ENCODE results near the gene OTOR. TPM values are rescaled to one million over a fixed set of nuclear protein-coding genes. Genes with fewer than 3 reads are reported as not detected.

OTOR gene
- not detected for total RNA-seq

GRCh38 chr20:16748308-16748900, at the start of gene OTOR:
TSS of gene OTOR (plus strand) at chr20:16748358. CDS start at chr20:16748402, 44 bp downstream.
- no peak within 1 kb of the TSS for H3K4me3 ChIP-seq
- intact Hi-C loops (cut with DNase I) = no loop called here
- TF ChIP-seq POLR2AphosphoS5 (IDR thresholded peaks at IDR 0.05; ENCODE audit: insufficient read depth in 1 of 2, low read depth in 1 of 2) (no peak), CTCF (IDR thresholded peaks at IDR 0.05) (no peak), POLR2A (IDR thresholded peaks at IDR 0.05) (no peak)

GRCh38 chr20:16699293-16699692, 48.9 kb upstream of the OTOR start:
- Histone ChIP-seq H3K27ac (no peak overlapping the region), H3K36me3 (no peaks in the 10 kb centered on the region), H3K9me3 (no peaks in the 10 kb centered on the region), H3K4me1 (no peaks in the 10 kb centered on the region), H3K27me3 (no peaks in the 10 kb centered on the region), H3K4me3 (no peak overlapping the region)
- TF ChIP-seq POLR2AphosphoS5 (IDR thresholded peaks at IDR 0.05; ENCODE audit: insufficient read depth in 1 of 2, low read depth in 1 of 2) (no peak), CTCF (IDR thresholded peaks at IDR 0.05) (no peak), POLR2A (IDR thresholded peaks at IDR 0.05) (no peak)
- no peak for DNase-seq (ENCODE audit: extremely low spot score in 2 of 2)
- intact Hi-C loops (cut with DNase I) = no loop called here

More at GRCh38 chr20:16748308-16748900, at the start of gene OTOR:
- DNase-seq (ENCODE audit: extremely low spot score in 2 of 2) = no peak
- no peaks in the 10 kb centered on the region for H3K36me3 ChIP-seq
- H3K4me1 ChIP-seq = no peaks in the 10 kb centered on the region
- H3K27ac ChIP-seq = no peak within 1 kb of the TSS
- H3K27me3 ChIP-seq = no peaks in the 10 kb centered on the region
- H3K9me3 ChIP-seq = no peaks in the 10 kb centered on the region

- Histone ChIP-seq H3K27me3 (no peaks in the 10 kb centered on the region), H3K4me3 (no peak overlapping the region), H3K4me1 (no peaks in the 10 kb centered on the region), H3K9me3 (no peaks in the 10 kb centered on the region), H3K36me3 (no peaks in the 10 kb centered on the region), H3K27ac (no peak overlapping the region)
- intact Hi-C loops (cut with DNase I) = no loop called here
- TF ChIP-seq POLR2AphosphoS5 (IDR thresholded peaks at IDR 0.05; ENCODE audit: insufficient read depth in 1 of 2, low read depth in 1 of 2) (no peak), CTCF (IDR thresholded peaks at IDR 0.05) (no peak), POLR2A (IDR thresholded peaks at IDR 0.05) (no peak)
- DNase-seq (ENCODE audit: extremely low spot score in 2 of 2) = no peak
Observed at GRCh38 chr20:16701296-16701695, 46.9 kb upstream of the OTOR start.

GRCh38 chr20:16703570-16703969, 44.6 kb upstream of the OTOR start:
- TF ChIP-seq CTCF (IDR thresholded peaks at IDR 0.05) (no peak), POLR2A (IDR thresholded peaks at IDR 0.05) (no peak), POLR2AphosphoS5 (IDR thresholded peaks at IDR 0.05; ENCODE audit: insufficient read depth in 1 of 2, low read depth in 1 of 2) (no peak)
- intact Hi-C loops (cut with DNase I) = no loop called here
- Histone ChIP-seq H3K27me3 (no peaks in the 10 kb centered on the region), H3K36me3 (no peaks in the 10 kb centered on the region), H3K9me3 (no peaks in the 10 kb centered on the region), H3K27ac (no peak overlapping the region), H3K4me3 (no peak overlapping the region), H3K4me1 (no peaks in the 10 kb centered on the region)
- no peak for DNase-seq (ENCODE audit: extremely low spot score in 2 of 2)

GRCh38 chr20:16707674-16708073, 40.5 kb upstream of the OTOR start:
- TF ChIP-seq POLR2A (IDR thresholded peaks at IDR 0.05) (no peak), CTCF (IDR thresholded peaks at IDR 0.05) (no peak), POLR2AphosphoS5 (IDR thresholded peaks at IDR 0.05; ENCODE audit: insufficient read depth in 1 of 2, low read depth in 1 of 2) (no peak)
- Histone ChIP-seq H3K27ac (no peak overlapping the region), H3K9me3 (no peaks in the 10 kb centered on the region), H3K4me1 (no peaks in the 10 kb centered on the region), H3K4me3 (no peak overlapping the region), H3K36me3 (no peaks in the 10 kb centered on the region), H3K27me3 (no peaks in the 10 kb centered on the region)
- intact Hi-C loops (cut with DNase I) = no loop called here
- DNase-seq (ENCODE audit: extremely low spot score in 2 of 2) = no peak
